HG02610 (cell line): ENCODE data around the gene PLB1.

Experiments
- ATAC-seq: cut with Tn5 transposase; IDR thresholded peaks from one replicate; pipeline ENCODE4 v1.9.1; 2021; ENCODE audit warnings: mild to moderate bottlenecking, moderate library complexity; ENCODE audit not compliant: unreplicated experiment

PLB1 gene

DNA sequence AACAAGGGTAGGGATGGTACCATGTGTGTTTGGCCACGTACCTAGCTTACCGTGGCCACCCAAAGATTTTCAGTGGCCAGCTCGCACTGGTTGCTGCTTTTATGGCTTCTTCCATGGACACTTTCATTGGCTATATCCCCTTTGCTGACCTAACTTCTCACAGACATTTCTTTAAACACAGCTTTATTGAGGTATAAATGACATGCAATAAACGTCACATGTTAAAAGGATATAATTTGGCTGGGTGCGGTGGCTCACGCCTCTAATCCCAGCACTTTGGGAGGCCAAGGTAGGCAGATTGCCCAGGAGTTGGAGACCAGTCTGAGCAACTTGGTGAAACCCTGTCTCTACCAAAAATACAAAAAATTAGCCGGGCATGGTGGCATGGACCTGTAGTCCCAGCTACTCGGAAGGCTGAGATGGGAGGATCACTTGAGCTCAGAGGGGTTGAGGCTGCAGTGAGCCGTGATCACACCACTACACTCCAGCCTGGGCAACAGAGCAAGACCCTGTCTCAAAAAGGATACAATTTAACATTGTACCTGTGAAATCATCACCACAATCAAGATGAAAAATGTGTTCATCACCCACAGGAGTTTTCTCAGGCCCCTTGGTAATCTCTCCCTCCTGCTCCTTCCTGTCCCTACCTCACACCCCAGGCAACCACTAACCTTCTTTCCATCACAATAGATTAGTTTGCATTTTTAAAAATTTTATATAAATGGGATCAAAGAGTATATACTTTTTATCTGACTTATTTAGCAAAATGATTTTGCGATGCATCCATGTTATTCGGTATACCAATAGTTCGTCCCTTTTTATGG lies 127.9 kb downstream of the PLB1 start:
- no peak for ATAC-seq

DNA sequence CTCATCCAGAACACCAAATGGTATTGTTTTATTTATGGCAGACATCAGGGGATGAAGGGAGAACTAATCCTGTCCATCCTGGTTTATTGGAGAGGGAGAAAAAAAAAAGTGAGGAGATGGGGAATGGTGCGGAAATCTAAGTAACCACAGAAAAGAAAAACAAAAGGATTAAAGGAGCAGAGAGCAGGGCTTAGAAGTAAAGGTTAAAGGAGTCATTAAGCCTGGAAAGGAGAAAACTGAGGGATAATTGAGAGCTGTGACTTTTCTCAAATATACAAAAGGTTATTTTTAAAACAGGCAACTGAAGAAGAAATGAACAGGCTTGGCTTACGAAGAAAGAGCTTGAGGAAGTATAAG lies 128.6 kb downstream of the PLB1 start:
- no peak for ATAC-seq

DNA sequence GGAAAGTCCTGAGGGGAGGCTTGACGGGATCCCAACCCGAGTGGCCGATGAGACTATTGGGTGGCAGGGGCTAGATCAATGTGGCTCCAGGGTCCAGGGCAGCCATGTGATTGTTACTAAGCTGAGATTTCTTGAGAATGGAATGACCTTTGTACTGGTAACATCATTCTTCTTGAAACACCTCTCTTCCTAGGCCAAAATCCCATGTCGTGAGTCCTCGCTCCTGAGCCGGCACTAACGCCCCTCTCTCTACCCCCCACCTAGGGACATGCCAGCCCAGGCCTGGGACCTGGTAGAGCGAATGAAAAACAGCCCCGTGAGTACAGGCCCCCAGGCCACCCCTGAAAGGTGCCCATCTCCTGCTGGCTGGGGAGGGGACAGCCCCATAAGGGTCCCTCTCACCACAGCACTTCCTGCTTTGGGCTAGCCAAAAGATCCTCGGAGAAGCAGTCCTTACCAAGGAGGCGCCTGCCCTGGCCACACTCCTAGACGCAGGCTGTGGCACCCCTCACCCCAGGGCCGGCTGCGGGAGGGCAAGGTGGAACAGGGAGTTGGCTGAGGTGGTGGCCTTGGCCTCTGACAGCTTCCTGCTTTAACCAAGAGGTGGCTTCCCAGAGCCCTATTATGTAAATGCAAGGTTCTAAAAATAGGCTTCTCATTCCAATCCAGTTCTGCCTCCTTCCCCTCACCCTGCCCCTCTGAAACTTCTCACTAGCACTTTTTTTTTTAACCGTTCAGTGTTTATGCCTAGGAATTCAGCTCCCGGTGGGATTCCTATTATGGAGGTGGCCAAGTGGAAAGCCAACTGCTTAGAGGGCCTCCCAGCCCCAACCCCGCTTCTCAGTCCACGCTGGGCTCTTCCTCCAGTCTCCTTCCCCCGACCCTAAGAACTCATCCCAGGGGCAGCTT lies 129.2 kb downstream of the PLB1 start:
- ATAC-seq: peak; percentile 69

DNA sequence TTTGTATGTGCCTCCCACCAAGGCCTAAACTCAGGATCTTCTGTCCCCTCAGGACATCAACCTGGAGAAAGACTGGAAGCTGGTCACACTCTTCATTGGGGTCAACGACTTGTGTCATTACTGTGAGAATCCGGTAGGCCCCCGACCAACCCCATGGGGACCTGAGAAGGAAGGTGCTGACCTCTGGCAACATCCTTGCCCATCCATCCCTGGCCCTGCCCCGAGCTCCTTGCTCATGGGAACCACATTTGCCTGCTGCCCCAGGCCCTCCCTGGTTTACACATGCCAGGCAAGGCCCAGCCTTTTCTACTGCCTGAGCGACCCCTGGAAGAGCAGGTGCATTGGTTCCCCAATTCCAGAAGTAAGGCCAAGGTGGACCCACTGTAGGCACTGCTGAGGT lies 130.5 kb downstream of the PLB1 start:
- no peak for ATAC-seq

DNA sequence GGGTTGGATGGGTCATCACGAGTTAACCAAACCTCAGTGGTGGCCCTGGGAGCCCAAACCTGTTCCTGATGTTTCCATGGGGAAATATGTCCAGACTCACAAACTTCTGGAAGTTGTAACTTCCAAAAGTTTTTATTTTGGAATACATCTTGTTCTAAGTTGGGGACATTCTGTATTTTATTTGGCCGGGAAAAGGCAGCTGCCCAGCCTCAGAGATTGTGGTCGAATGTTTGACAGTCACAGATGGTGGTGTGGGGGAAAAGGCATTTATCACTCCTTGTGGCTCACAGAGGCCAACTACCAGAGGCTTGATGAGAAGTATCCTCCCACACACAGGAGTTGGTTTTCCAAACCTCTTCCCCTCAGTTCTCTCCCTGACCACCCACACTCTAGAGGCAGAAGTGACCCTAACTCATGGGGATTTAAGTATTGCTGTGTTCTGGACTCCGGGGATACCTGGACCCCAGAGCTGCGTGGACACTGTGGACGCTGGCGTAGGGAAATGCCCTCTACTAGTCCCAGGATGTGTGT lies 131.1 kb downstream of the PLB1 start:
- ATAC-seq: no peak

DNA sequence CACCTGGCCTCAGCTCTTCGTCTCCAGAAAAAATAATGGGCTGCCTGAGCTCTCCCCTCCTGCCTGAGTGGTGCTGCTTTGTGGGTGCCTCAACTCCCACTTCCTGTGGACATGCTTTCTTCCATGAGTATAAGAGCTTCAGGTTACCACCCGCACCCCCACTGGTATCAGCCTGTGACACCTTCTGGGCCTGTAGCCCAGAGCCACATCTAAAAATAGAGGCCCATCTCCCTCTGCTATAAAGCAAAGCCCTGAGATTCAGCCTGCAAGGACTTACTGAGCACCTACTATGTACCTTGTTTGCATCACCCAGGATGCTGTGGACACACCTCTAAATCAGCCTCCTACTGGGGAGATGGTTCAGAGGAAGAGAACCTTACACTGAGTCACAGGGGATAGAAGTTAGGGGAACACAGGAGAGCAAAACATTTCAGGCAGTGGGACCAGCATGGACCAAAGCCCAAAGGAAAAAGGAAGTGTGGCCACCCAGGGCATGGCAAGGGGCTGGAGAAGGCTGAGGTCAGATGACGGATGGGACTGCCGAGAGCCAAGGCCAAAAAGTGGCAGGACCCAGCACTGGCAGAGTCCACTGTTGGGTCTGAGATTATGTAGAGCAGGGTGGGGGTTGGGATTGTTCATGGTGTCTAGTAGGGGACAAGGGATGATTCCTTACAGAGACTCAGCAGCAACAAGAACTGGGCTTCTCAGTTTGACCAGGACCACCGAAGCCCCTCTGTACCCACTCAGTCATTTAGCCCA lies 132.0 kb downstream of the PLB1 start:
- no peak for ATAC-seq

DNA sequence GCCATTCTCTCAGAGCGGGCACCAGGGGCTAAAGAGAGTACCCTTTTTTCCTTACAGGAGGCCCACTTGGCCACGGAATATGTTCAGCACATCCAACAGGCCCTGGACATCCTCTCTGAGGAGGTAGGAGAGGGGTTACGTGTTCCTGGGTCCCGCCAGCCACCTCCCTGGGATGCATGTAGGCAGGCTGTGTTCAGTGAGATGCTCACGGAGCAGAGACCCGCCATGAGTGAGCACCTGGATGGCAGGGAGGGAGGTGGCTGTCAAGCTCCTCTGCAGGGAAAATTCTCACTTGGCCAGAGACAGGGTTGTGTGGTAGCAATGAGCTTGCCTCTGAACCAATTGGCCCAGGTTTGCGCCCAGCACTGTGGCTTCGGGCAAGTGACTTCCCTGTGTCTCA lies 132.6 kb downstream of the PLB1 start:
- no peak for ATAC-seq

DNA sequence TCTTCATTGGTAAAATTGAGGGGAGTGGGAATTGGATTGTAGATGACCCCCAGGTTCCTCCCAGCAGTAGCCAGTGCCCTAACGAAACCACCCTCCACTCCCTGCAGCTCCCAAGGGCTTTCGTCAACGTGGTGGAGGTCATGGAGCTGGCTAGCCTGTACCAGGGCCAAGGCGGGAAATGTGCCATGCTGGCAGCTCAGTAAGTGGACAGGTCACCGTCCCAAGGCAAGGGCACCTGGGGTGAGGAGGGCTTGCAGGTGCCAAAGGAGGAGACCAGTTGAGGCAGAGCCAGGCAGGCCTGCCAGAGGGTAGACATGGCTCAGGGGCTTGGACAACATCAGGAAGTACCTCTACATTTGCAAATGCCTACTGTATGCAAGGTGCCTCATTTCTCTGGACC lies 133.1 kb downstream of the PLB1 start:
- ATAC-seq: no peak

DNA sequence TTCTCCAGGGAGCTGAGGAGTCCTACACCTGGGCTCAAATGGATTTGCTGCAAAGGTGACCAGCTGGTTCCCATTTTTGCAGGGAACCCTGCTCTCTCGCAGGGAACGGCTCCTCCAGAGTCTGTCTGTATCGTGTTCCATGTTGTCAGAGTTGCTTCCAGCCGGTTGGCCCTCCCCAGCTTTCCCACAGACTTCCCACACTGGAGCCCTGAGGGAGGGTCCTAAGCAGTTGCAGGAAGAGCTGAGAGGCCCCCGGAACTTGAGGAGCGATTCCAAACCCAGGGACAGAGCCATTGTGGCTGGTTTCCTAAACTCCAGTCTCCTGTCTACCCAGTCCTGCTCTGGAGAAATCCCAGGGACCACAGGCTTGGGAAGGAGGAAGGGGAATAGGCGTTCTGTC lies 134.1 kb downstream of the PLB1 start:
- no peak for ATAC-seq

DNA sequence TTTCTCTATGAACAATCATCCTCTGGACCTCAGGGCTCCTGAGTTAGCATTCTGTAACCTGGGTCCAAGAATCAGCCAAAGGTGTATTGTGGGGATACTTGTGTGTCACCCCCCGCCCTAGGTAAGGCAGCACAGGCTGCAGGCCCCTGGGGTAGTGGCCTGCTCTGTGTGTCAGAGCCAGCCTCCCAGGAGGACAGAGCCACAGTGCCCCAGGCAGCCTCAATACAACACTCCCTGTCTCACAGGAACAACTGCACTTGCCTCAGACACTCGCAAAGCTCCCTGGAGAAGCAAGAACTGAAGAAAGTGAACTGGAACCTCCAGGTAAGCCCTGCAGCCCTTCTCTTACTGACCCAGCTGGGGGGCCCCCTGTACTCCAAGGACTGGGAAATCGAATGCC lies 134.5 kb downstream of the PLB1 start:
- ATAC-seq: no peak

DNA sequence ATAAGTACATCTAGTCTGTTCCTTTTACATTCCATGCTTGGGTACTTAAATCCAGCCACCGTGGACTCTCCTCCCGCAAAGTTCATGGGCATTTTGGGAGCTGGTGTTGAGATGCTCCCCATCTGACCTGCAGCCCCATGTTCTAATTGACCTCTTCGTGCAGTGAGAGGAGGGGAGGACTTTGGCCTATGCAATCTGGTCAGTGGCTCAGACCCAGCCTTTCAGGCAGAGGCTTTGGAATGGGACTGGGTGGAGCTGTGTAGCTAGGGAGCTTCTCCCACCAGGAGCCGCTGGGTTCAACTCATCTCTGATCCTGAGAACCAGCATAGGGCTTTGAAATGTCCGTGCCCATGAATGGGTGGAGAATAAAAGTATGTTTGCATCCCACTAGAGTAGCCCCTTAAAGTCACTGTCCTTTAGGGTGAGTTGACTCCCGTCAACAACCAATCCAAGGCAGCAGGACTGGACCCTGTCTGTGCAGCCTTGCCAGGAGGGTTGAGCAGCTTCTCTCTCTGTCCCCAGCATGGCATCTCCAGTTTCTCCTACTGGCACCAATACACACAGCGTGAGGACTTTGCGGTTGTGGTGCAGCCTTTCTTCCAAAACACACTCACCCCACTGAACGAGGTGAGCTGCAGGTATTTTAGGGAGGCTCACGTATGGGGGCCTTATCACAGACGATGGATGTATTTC lies 135.8 kb downstream of the PLB1 start:
- no peak for ATAC-seq

DNA sequence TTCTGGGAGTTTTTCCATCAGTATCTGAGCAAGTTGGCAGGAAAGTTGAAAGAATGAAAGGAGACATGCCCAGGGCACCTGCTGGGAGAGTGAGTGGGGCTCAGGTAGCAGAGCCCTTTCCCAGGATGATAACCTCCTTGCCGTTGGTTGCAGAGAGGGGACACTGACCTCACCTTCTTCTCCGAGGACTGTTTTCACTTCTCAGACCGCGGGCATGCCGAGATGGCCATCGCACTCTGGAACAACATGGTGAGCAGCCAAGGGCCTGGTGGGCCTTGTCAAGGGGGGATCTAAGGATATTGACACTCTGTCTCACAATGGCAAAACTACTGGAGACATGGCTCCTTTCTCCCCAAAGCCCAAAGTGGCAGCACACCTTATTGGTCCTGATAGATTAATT lies 136.9 kb downstream of the PLB1 start:
- no peak for ATAC-seq

DNA sequence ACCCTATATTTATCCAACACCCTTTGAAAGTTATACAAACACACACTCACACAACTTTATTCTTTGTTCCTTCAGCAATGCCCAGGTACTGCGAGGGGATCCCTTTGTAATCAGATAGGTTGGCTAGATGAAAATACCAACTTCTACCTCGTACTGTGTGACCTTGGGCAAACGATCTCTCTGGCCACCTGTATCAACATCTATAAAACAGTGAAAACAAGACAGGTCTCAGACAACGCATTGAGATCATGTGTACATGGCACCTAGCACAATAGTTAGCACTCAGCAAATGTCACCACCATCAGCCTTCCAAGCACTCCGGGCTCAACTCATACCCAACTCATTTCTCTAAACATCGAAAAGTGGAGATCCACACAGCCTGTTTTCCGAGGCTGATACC lies 137.3 kb downstream of the PLB1 start:
- ATAC-seq: no peak

DNA sequence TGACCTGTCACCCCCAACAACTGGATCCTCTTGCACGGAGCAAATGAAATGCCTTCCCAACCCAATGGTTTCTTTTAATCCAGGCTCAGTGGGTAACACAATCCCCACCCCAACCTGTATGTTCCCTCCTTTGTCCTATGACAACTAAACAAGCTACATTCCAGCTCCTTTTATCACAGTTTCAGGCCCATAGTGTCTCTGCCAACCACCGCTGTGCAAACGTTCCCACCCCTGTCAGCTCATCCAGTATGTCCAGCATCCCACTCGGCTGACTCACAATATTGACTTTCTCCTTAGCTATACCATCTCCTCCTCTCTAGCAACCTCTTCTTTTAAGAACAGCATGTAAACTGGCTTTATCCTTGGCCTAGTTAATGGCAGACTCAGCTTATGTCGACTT lies 137.9 kb downstream of the PLB1 start:
- ATAC-seq: no peak

DNA sequence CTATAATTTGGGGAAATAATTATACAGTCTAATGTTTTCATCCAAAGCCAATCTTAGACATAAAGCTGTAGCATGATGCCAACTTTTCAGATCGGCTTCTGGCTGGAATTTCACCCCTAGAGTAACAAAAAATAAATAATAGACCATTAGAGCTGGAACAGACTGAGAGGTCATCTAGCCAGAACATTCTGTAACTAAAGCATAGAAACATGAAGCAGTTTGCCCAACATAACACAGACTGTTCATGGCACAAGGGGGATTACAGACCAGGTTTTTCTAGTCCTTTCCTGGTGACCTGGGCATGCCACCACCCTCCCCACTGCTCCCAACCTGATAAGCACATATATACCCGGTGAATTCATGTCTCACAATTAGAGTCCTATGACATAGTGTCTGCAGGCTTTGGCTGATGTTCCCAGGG lies 139.3 kb downstream of the PLB1 start:
- no peak for ATAC-seq

DNA sequence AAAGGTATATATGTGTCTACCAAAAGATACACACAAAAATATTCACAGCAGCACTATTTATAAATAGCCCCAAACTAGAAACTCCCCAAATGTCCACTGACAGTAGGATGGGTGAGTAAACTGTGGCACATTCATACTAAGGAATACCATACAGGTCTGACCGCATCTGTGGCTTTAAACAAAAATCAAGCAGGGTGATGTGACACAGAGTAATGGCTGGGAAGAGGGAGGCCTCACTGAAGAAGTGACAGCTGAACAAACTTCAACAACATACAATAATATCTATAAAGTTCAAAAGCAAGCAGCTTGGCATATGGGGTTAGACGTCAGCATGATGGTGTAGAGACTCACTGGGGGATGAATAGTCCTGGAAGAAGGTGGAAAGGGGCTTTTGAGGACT lies 140.6 kb downstream of the PLB1 start:
- ATAC-seq: no peak

DNA sequence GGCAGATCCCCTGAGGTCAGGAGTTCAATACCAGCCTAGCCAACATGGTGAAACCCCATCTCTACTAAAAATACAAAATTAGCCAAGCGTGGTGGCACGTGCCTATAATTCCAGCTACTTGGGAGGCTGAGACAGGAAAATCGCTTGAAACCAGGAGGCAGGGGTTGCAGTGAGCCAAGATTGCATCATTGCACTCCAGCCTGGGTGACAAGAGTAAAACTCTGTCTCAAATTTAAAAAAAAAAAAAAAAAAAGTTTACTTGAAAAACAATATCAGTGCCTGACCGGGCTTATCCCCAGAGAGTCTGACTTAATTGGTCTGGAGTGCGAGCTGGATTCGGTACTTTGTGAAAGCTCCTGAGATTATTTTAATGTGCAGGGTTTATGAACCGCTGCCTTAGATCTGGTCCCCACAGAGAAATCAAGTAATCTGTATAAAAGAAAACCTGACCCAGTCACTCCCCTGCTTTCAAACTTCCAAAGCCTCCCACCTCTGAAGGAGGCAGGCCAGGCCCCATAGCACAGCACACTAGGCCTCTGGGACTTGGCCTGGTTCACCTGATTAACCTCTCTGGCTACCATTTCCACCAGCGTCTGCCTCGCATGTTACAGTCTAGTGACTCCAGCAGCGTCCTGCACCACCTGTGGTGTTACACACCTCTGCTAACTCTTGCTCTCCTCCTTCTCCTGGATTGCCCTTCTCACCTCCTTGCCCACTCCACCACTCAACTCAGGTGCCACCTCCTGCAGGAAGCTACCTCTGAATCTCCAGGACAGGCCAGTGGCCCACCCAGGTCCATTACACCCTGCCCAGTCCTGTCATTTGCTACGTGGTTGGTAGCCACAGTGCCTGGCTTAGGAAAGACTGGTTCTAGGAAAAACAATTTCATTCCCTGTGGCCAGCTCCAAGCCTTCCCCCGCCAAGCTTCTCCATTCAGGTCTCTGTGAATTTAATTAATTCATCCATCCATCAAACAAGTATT lies 141.5 kb downstream of the PLB1 start:
- no peak for ATAC-seq

DNA sequence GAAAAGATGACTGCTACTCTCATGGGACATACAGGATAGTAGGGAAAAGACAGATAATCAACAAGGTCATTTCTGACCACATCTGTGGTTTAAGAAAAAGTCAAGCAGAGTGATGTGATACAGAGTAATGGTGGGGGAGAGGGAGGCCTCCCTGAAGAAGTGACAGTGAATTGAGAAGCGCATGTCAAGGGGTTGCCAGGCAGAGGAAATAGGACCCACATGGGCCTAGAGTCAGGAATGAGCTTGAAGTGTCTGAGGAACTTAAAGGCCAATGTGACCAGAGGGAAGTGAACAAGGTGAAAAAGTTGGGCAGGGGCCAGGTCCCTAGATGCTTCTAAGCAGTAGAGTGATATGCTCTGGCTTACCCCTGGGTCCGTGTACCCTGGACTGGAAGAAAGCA lies 142.2 kb downstream of the PLB1 start:
- ATAC-seq: no peak

DNA sequence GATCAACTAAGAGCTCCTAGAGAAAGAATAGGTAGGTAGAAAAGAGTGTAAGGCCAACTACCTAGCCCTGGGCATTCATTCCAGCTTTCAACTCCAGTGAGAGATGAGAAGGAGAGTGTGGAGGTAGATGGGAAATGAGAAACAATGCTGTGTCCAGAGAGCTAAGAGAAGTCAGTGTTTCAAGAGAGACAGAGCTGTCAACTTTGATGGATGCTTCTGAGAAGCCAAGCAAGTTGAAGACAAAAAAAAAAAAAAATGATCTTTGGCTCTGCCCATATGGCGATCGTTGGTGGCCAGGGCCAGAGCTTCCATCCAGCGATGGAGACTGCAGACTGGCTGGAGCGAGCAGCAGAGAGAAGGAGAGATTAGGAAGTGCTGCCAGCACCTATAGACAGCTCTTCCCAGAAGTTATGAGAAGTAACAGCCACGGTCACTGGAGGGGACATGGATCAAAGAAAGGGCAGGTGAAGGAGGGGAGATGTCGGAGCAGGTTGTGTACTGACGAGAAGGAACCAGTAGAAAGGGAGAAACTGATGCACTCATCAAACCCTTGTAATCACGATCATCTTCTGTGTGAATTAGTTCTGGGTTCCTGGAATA lies 143.3 kb downstream of the PLB1 start:
- ATAC-seq: no peak
